Gastrocnemius medialis (tissue), 4 donors: ENCODE measurements around the gene GOLGA8N.
"Not testable (repeated sequence)": the region's sequence is repeated elsewhere in the genome, so short reads cannot be mapped to it uniquely, and the experiment has no call there.

Source experiments
- POLR2A ChIP-seq, 2 donors: fragments of 450-650 bp; IDR thresholded peaks; one replicate each; pipeline ENCODE4 v1.6.1; 2017; ENCODE audit warnings: antibody characterized with exemption in 2 of 2, mild to moderate bottlenecking in 2 of 2, moderate library complexity in 2 of 2
- TF ChIP-seq, protein P1 (sequence below), 5 experiments: fragments of 450-650 bp in 3 of 5; fragments of 200-600 bp in 2 of 5; sonication (generic) in 2 of 5; IDR thresholded peaks in 4 of 5; conservative IDR thresholded peaks in 1 of 5; 1 replicate in 4 of 5; 2 replicates in 1 of 5; pipeline ENCODE4 v1.5.1; 2016 to 2019; ENCODE audit warnings: antibody characterized with exemption in 5 of 5, mild to moderate bottlenecking in 3 of 5, moderate library complexity in 3 of 5

DNA sequence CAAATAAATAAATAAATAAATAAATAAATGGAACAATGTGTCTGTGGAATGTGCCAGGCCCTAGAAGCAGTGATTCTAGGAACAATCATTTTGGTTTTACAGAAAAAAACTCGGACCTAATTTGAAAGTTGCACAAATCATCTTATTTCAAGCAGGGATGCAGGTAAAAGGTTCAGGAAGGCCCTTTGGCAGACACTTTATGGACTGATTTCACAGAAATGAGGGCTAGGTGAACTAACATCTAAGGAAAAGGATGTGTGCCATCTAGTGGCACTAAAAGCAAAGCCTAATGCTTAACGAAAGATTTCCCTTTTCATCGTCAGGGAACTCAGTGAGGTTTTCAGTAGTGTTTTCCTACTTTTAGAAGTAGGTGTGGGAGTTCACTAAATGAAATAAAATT lies 17.5 kb downstream of the GOLGA8N start:
- TF ChIP-seq, protein P1, sequence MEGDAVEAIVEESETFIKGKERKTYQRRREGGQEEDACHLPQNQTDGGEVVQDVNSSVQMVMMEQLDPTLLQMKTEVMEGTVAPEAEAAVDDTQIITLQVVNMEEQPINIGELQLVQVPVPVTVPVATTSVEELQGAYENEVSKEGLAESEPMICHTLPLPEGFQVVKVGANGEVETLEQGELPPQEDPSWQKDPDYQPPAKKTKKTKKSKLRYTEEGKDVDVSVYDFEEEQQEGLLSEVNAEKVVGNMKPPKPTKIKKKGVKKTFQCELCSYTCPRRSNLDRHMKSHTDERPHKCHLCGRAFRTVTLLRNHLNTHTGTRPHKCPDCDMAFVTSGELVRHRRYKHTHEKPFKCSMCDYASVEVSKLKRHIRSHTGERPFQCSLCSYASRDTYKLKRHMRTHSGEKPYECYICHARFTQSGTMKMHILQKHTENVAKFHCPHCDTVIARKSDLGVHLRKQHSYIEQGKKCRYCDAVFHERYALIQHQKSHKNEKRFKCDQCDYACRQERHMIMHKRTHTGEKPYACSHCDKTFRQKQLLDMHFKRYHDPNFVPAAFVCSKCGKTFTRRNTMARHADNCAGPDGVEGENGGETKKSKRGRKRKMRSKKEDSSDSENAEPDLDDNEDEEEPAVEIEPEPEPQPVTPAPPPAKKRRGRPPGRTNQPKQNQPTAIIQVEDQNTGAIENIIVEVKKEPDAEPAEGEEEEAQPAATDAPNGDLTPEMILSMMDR (IDR thresholded peaks at IDR 0.05 in 4 of 5, conservative IDR thresholded peaks at IDR 0.05 in 1 of 5), result peak in 2 of 5 experiments; percentile 13 to 45
- TF ChIP-seq POLR2A (IDR thresholded peaks at IDR 0.05), result not testable (repeated sequence)
